Mesenchymal stem cell (in vitro differentiated cells and primary cell): ENCODE data around the gene EML4.

Source experiments
- DNase-seq: peaks from one replicate; pipeline ENCODE4 v3.0.0-alpha.2; 2013
- H2AFZ ChIP-seq: one replicate; pipeline ENCODE4 v1.6.1; 2013; ENCODE audit warnings: low read depth, mild to moderate bottlenecking, control low read depth, inconsistent platforms, low read length, moderate library complexity
- H2AK5ac ChIP-seq: 2 replicates; pipeline ENCODE4 v1.6.1; 2013; ENCODE audit warnings: low read length, moderate library complexity, mild to moderate bottlenecking, inconsistent platforms; ENCODE audit not compliant: severe bottlenecking
- H2BK120ac ChIP-seq: one replicate; pipeline ENCODE4 v1.6.1; 2013; ENCODE audit warnings: low read depth, mild to moderate bottlenecking, inconsistent platforms, low read length, moderate library complexity
- H2BK12ac ChIP-seq, 2 experiments: one replicate each; pipeline ENCODE4 v1.6.1; 2013; ENCODE audit warnings: inconsistent platforms in 2 of 2, low read length in 2 of 2, mild to moderate bottlenecking in 2 of 2, moderate library complexity in 2 of 2, control low read depth in 1 of 2
- H2BK15ac ChIP-seq: one replicate; pipeline ENCODE4 v1.6.1; 2013; ENCODE audit warnings: mild to moderate bottlenecking, low read depth, inconsistent platforms; ENCODE audit not compliant: poor library complexity, severe bottlenecking
- H2BK5ac ChIP-seq: 2 replicates; pipeline ENCODE4 v1.6.1; 2013; ENCODE audit warnings: low read depth, mild to moderate bottlenecking, low read length, control low read depth, inconsistent platforms; ENCODE audit not compliant: poor library complexity, severe bottlenecking
- H3K14ac ChIP-seq, 2 experiments: one replicate each; pipeline ENCODE4 v1.6.1; 2013; ENCODE audit warnings: inconsistent platforms in 2 of 2, low read length in 2 of 2, control low read depth in 1 of 2, mild to moderate bottlenecking in 1 of 2, moderate library complexity in 1 of 2
- H3K18ac ChIP-seq, 2 experiments: one replicate each; pipeline ENCODE4 v1.6.1; 2013; ENCODE audit warnings: inconsistent platforms in 2 of 2, low read length in 2 of 2, control low read depth in 1 of 2, low read depth in 1 of 2, mild to moderate bottlenecking in 1 of 2
- H3K23ac ChIP-seq, 2 experiments: one replicate each; pipeline ENCODE4 v1.6.1; 2013; ENCODE audit warnings: inconsistent platforms in 2 of 2, low read length in 2 of 2, mild to moderate bottlenecking in 2 of 2, moderate library complexity in 2 of 2, control low read depth in 1 of 2
- H3K27ac ChIP-seq: 2 replicates; pipeline ENCODE4 v1.5.1; 2013; ENCODE audit warnings: mild to moderate bottlenecking, moderate library complexity, low read length, control low read depth, inconsistent platforms; ENCODE audit not compliant: poor library complexity, severe bottlenecking
- H3K27me3 ChIP-seq, 2 experiments: 2 replicates each; pipeline versions ENCODE4 v1.6.1 to v1.7.0; 2013; ENCODE audit warnings: low read length in 2 of 2, mild to moderate bottlenecking in 2 of 2, moderate library complexity in 2 of 2, control low read depth in 1 of 2, inconsistent platforms in 1 of 2; ENCODE audit not compliant: control insufficient read depth in 1 of 2, insufficient read depth in 1 of 2
- H3K36me3 ChIP-seq, 2 experiments: 2 replicates each; pipeline versions ENCODE4 v1.6.1 to v1.7.0; 2013; ENCODE audit warnings: low read length in 2 of 2, control low read depth in 1 of 2, inconsistent platforms in 1 of 2, low read depth in 1 of 2, mild to moderate bottlenecking in 1 of 2; ENCODE audit not compliant: insufficient read depth in 2 of 2, control insufficient read depth in 1 of 2
- H3K4ac ChIP-seq, 2 experiments: one replicate each; pipeline ENCODE4 v1.6.1; 2013; ENCODE audit warnings: inconsistent platforms in 2 of 2, low read length in 2 of 2, mild to moderate bottlenecking in 2 of 2, moderate library complexity in 2 of 2, control low read depth in 1 of 2, low read depth in 1 of 2
- H3K4me1 ChIP-seq: 2 replicates; pipeline ENCODE4 v1.6.1; 2013; ENCODE audit warnings: low read depth, low read length, control low read depth; ENCODE audit not compliant: control insufficient read depth, insufficient read depth
- H3K4me2 ChIP-seq: 2 replicates; pipeline ENCODE4 v1.6.1; 2013; ENCODE audit warnings: low read length, mild to moderate bottlenecking, inconsistent platforms; ENCODE audit not compliant: poor library complexity, severe bottlenecking
- H3K4me3 ChIP-seq, 2 experiments: 2 replicates each; pipeline versions ENCODE4 v1.5.1 to v1.7.0; 2013; ENCODE audit warnings: low read length in 2 of 2, mild to moderate bottlenecking in 2 of 2, control low read depth in 1 of 2, low read depth in 1 of 2; ENCODE audit not compliant: insufficient read depth in 1 of 2
- H3K79me1 ChIP-seq: replicated peaks from 2 replicates; pipeline ENCODE4 v1.6.1; 2013; ENCODE audit warnings: mild to moderate bottlenecking, control low read depth, low read length, inconsistent platforms; ENCODE audit not compliant: poor library complexity, severe bottlenecking
- H3K9ac ChIP-seq: 2 replicates; pipeline ENCODE4 v1.7.0; 2013; ENCODE audit warnings: mild to moderate bottlenecking, low read length, moderate library complexity
- H3K9me3 ChIP-seq: 2 replicates; pipeline ENCODE4 v1.7.0; 2013; ENCODE audit warnings: mild to moderate bottlenecking, low read length; ENCODE audit not compliant: control insufficient read depth
- H4K8ac ChIP-seq: one replicate; pipeline ENCODE4 v1.6.1; 2013; ENCODE audit warnings: inconsistent platforms, mild to moderate bottlenecking, low read length, moderate library complexity
- H4K91ac ChIP-seq: one replicate; pipeline ENCODE4 v1.6.1; 2013; ENCODE audit warnings: mild to moderate bottlenecking, low read length, inconsistent platforms
- WGBS: methylation state at CpG from one replicate; pipeline ENCODE4 v1.1.7; 2013; ENCODE audit warnings: mixed read lengths; 5-methylcytosine and 5-hydroxymethylcytosine counted together

EML4 gene

DNA sequence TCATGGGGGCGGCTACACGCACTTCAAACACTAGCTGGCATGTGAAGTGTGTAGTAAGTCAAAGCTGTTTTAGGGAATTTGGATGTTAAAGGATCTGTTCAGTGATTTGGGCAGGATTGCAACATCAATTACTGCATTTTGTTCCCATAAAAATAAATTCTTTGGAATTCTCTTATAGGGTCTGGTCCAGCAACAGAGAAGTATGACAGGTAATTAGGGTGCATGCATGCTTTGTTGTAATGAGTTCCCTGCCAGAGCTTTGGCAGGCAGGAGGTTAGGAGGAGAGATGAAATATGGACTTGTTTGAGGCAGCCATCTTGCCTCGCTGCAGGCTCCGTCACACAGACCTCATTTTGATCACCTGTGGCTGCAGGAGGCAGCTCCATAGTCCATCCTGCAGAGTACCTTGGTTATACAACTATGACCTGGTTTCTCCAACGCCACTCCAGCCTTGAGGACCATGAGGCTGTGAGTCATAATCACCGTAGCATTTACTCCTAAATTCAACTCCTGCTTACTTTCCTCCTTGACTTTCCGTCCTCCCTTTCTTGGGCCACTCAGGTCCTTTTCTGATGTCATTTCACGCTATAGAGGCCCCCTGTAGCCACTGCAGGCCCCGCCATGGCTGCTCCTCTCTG is 26.5 kb upstream of the EML4 start:
- Histone ChIP-seq H3K79me1 (no peaks in the 10 kb centered on the region), H3K4me1 (peaks cover 18% of the 10 kb centered on the region), H3K36me3 (no peaks in the 10 kb centered on the region), H4K91ac (peak overlapping the region; percentile 87), H3K27me3 (no peaks in the 10 kb centered on the region), H3K4me3 (peak overlapping the region in 1 of 2 experiments; percentile 66), H3K14ac (no peak overlapping the region), H3K18ac (peak overlapping the region; percentile 86 to 91), H3K9me3 (no peaks in the 10 kb centered on the region), H2BK120ac (peak overlapping the region; percentile 42), H2BK15ac (peak overlapping the region; percentile 65), H3K9ac (peak overlapping the region; percentile 92), H4K8ac (peak overlapping the region; percentile 45), H2AFZ (no peak overlapping the region), H2AK5ac (peak overlapping the region; percentile 88), H3K4me2 (no peak overlapping the region), H2BK12ac (peak overlapping the region; percentile 49 to 70), H3K27ac (peak overlapping the region; percentile 97), H3K4ac (peak overlapping the region; percentile 32 to 88), H3K23ac (no peak overlapping the region), H2BK5ac (no peak overlapping the region)
- WGBS = 65% methylated on average over 9 of the region's 9 CpGs
- DNase-seq = peak; percentile 42

DNA sequence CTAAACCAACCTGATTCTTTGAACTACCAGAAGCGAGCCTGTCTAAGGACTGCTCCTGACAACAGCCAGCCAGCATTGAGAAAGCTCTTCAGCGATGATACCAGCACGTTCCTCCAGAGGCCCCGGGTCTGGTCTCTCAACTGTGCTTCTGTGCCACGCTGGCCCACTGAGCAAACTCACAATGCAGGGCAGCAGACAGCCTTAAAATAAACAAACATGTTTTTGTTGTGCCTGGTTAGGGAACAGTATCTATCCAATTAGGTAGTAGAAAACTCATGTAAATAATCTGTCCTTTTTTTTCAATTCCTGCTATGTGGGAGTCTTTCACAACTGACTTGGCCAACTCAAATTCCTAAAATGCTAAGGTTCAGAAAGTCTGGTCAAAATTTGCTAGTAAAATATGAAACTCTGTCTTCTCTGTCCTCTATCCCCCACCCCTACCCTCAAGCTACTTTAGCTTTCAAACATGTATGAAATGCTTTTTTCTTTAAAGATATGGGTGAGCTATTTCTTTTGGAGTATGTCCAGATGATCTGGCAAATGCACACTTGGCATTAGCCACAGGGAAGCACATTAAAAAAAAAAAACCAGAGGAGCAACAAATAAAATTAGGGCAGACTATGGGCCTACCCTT is 21.4 kb upstream of the EML4 start:
- H2BK5ac ChIP-seq = no peak overlapping the region
- no peak overlapping the region for H2BK120ac ChIP-seq
- H3K4me2 ChIP-seq = no peak overlapping the region
- H3K4me3 ChIP-seq = no peak overlapping the region
- H3K27ac ChIP-seq = peak overlapping the region; percentile 67
- no peaks in the 10 kb centered on the region for H3K36me3 ChIP-seq
- peak overlapping the region; percentile 54 for H3K9ac ChIP-seq
- peak overlapping the region in 1 of 2 experiments; percentile 49 for H3K18ac ChIP-seq
- no peak overlapping the region for H4K91ac ChIP-seq
- H4K8ac ChIP-seq = no peak overlapping the region
- no peak overlapping the region for H3K14ac ChIP-seq
- H2AK5ac ChIP-seq = peak overlapping the region; percentile 27
- no peaks in the 10 kb centered on the region for H3K27me3 ChIP-seq
- H3K23ac ChIP-seq = no peak overlapping the region
- 60% methylated on average over 5 of the region's 5 CpGs for WGBS
- H3K9me3 ChIP-seq = no peaks in the 10 kb centered on the region
- H2BK15ac ChIP-seq = peak overlapping the region; percentile 15
- peaks cover 5% of the 10 kb centered on the region for H3K4me1 ChIP-seq
- peak overlapping the region; percentile 39 for H2AFZ ChIP-seq
- H3K79me1 ChIP-seq = no peaks in the 10 kb centered on the region
- H2BK12ac ChIP-seq = no peak overlapping the region
- DNase-seq = peak; percentile 71
- H3K4ac ChIP-seq = peak overlapping the region in 1 of 2 experiments; percentile 86

DNA sequence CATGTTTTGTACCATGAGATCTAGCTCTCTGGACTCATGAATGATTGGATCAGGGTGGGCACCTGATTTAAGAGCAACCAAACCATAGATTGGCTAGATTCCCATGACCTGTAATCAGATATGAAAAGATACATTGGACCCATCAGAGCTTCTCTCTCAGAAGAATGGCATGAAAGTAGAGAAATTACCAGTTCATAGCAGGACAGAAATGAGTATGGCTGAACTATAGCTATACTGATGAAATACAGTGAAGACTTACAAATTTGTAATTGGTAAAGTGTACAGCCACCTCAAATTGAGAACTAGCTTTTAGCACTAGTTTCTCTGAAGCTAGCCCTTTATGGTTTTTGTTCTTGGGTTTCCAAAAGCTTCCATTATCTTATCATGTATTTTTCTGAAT is 19.0 kb upstream of the EML4 start:
- Histone ChIP-seq H3K4me2 (no peak overlapping the region), H3K36me3 (no peaks in the 10 kb centered on the region), H3K23ac (no peak overlapping the region), H3K18ac (no peak overlapping the region), H2AK5ac (no peak overlapping the region), H4K91ac (no peak overlapping the region), H3K9ac (no peak overlapping the region), H3K79me1 (no peaks in the 10 kb centered on the region), H2BK120ac (no peak overlapping the region), H3K14ac (no peak overlapping the region), H3K4ac (no peak overlapping the region), H2BK15ac (no peak overlapping the region), H4K8ac (no peak overlapping the region), H3K27me3 (no peaks in the 10 kb centered on the region), H3K4me3 (no peak overlapping the region), H2AFZ (no peak overlapping the region), H2BK5ac (no peak overlapping the region), H3K27ac (no peak overlapping the region), H3K4me1 (peaks cover 2% of the 10 kb centered on the region), H2BK12ac (no peak overlapping the region), H3K9me3 (no peaks in the 10 kb centered on the region)
- DNase-seq = no peak

DNA sequence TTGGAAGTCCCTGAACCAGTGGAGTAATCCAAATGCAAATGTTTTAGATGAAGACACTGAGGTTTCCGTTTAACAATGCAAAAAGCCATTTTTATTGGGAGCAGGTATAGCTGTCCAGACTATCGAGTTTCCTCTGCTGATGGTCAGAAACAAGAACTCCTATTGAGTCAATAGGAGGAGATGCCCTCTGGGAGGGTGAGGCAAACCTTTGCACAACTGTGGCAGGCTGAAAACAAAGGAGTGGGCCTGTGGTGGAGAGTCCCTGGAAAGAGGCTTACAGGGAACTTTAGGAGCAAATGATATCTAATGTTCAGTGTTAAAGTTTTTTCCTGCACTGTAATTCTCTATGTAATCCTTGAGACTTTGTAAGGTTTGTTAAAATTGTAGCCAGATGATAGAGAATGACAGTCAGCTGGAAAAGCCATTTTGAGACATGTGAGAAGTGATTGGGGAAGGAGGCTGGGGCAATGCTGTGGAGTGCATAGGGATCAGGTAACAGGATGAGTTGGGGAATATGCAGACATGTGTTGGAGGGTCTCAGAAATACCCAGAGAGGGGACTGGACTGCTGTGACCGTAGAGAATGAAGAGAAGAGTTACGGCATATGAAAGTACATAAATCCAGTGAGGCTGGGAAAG is 15.1 kb upstream of the EML4 start:
- 75% methylated on average over 2 of the region's 4 CpGs for WGBS
- no peak overlapping the region for H3K4me3 ChIP-seq

More for the DNA sequence above, 15.1 kb upstream of the EML4 start:
- no peak overlapping the region for H3K4me2 ChIP-seq
- no peak overlapping the region for H3K23ac ChIP-seq
- H3K4ac ChIP-seq = no peak overlapping the region
- peaks cover 3% of the 10 kb centered on the region for H3K4me1 ChIP-seq
- H3K79me1 ChIP-seq = no peaks in the 10 kb centered on the region
- no peak overlapping the region for H2BK120ac ChIP-seq
- no peak overlapping the region for H2BK15ac ChIP-seq
- no peaks in the 10 kb centered on the region for H3K36me3 ChIP-seq
- H3K9me3 ChIP-seq = no peaks in the 10 kb centered on the region
- no peak overlapping the region for H2AK5ac ChIP-seq
- no peak overlapping the region for H3K14ac ChIP-seq
- no peak overlapping the region for H4K91ac ChIP-seq
- no peak overlapping the region for H3K27ac ChIP-seq
- H3K18ac ChIP-seq = no peak overlapping the region
- H3K9ac ChIP-seq = no peak overlapping the region
- H2AFZ ChIP-seq = no peak overlapping the region
- H2BK12ac ChIP-seq = no peak overlapping the region
- DNase-seq = no peak
- no peaks in the 10 kb centered on the region for H3K27me3 ChIP-seq
- H2BK5ac ChIP-seq = no peak overlapping the region
- H4K8ac ChIP-seq = no peak overlapping the region
